Uterus (tissue), 4 donors: Measurements from ENCODE around the gene FOXO1. TPM values are rescaled to one million over a fixed set of nuclear protein-coding genes. Genes with fewer than 3 reads are reported as not detected.

Source experiments
- DNase-seq, 2 donors: peaks; one replicate each; pipeline ENCODE4 v3.0.0-alpha.2; 2019 to 2020
- H3K27ac ChIP-seq, 2 donors: fragments of 200-600 bp; sonication (generic); 1 replicate in 1 of 2; 2 replicates in 1 of 2; pipeline ENCODE4 v1.5.1; 2016 to 2018
- H3K27me3 ChIP-seq, 2 donors: fragments of 200-600 bp; sonication (generic); one replicate each; pipeline ENCODE4 v1.5.1; 2018 to 2019; ENCODE audit warnings: control low read depth in 1 of 2
- H3K36me3 ChIP-seq, 2 donors: fragments of 200-600 bp; sonication (generic); one replicate each; pipeline ENCODE4 v1.5.1; 2019; ENCODE audit warnings: control low read depth in 1 of 2
- H3K4me1 ChIP-seq, 2 donors: fragments of 200-600 bp; sonication (generic); one replicate each; pipeline ENCODE4 v1.5.1; 2018 to 2019; ENCODE audit warnings: control low read depth in 1 of 2
- H3K4me3 ChIP-seq, 2 donors: fragments of 200-600 bp; sonication (generic); 1 replicate in 1 of 2; 2 replicates in 1 of 2; pipeline ENCODE4 v1.5.1; 2018 to 2019; ENCODE audit warnings: mild to moderate bottlenecking in 1 of 2
- H3K9me3 ChIP-seq, 2 donors: fragments of 200-600 bp; sonication (generic); one replicate each; pipeline ENCODE4 v1.5.1; 2019; ENCODE audit warnings: control low read depth in 1 of 2
- POLR2A ChIP-seq, 2 donors: fragments of 450-650 bp; IDR thresholded peaks; one replicate each; pipeline ENCODE4 v1.6.1; 2016; ENCODE audit warnings: antibody characterized with exemption in 2 of 2, mild to moderate bottlenecking in 1 of 2, moderate library complexity in 1 of 2
- intact Hi-C: fragments of 100-400 bp; cut with DNase I; formaldehyde crosslinking; loops from one replicate; pipeline ENCODE4 v1.15.1; 2023; ENCODE audit warnings: low total_unique reads
- total RNA-seq, 4 donors: library from RNA; depleted of rRNA in 3 of 4; stranded (reverse); fragments of >200 nt in 3 of 4; gene quantifications; one replicate each; pipeline versions ENCODE4 v1.1.0 to v1.2.4, GENCODE V29; 2014 to 2023
- TF ChIP-seq, protein P1 (sequence below), 4 experiments: fragments of 200-600 bp in 2 of 4; fragments of 450-650 bp in 2 of 4; sonication (generic) in 2 of 4; IDR thresholded peaks; one replicate each; pipeline ENCODE4 v1.5.1; 2016 to 2019; ENCODE audit warnings: antibody characterized with exemption in 4 of 4, mild to moderate bottlenecking in 2 of 4, moderate library complexity in 1 of 4
- donor health status: DM: yes; HTN: yes; CAD: no.

FOXO1 gene
- total RNA-seq, 4 donors from 2014 or later, result 46.8 to 130 (median 60.9) TPM

DNA sequence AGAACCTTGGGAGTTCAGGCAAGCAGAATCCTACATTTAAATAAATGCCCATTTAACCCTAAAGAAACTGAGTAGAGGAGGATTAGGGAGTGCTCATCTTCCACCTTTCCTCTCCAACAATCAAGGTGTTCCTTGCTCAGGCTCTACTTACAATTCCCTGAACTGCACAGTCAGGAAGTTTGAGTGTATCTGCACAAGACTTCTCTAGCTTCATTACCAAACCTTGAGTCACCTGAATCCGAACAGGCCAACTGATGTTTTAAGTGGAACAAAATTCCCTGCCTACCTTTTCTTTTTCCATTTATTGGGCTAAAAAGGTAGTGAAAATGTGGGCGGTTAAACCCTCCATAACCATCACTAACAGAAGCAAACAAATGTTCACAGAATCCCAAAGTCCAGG lies 78.3 kb downstream of the FOXO1 start:
- intact Hi-C loops, result no loop called here
- Histone ChIP-seq H3K9me3 (no peaks in the 10 kb centered on the region), H3K27ac (peak overlapping the region; percentile 43 to 63), H3K36me3 (no peaks in the 10 kb centered on the region), H3K4me3 (no peak overlapping the region), H3K27me3 (no peaks in the 10 kb centered on the region), H3K4me1 (peaks cover 0 to 8% of the 10 kb centered on the region in 2 donors)
- DNase-seq, result no peak
- TF ChIP-seq POLR2A (IDR thresholded peaks at IDR 0.05), result no peak
- TF ChIP-seq, protein P1, sequence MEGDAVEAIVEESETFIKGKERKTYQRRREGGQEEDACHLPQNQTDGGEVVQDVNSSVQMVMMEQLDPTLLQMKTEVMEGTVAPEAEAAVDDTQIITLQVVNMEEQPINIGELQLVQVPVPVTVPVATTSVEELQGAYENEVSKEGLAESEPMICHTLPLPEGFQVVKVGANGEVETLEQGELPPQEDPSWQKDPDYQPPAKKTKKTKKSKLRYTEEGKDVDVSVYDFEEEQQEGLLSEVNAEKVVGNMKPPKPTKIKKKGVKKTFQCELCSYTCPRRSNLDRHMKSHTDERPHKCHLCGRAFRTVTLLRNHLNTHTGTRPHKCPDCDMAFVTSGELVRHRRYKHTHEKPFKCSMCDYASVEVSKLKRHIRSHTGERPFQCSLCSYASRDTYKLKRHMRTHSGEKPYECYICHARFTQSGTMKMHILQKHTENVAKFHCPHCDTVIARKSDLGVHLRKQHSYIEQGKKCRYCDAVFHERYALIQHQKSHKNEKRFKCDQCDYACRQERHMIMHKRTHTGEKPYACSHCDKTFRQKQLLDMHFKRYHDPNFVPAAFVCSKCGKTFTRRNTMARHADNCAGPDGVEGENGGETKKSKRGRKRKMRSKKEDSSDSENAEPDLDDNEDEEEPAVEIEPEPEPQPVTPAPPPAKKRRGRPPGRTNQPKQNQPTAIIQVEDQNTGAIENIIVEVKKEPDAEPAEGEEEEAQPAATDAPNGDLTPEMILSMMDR (IDR thresholded peaks at IDR 0.05), result no peak

DNA sequence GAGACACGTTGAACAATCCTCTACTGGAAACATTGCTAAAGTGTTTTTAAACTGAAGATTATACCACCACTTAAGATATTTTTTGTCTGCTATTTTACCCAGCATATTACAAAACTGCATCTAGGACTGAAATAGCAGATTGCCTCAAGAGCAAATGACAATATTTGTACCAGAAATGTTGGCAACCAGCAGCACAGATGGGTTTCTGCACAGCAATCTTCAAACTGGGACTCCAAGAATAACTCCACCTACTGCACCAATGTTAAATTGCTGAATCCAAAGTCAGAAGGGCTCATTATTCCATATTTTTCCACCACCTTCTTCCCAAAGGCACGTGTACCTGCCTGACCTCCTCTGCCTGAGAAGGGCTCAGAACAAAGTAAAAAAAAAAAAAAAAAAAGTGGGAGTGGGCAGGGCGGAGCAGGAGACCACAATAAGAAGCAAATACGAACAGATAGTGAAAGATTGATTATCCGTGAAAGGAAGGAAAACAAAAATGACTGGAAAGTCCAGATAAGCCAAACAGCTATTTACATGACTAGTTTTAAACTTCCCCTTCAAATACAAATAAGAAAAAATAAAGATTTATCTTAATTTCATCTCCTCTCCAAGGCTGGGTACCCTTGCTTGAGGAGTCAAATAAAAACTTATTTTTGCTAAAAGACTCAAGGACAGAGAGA lies 79.4 kb downstream of the FOXO1 start:
- Histone ChIP-seq H3K4me1 (peaks cover 0 to 8% of the 10 kb centered on the region in 2 donors), H3K27me3 (no peaks in the 10 kb centered on the region), H3K27ac (peak overlapping the region in 1 of 2 donors; percentile 63), H3K9me3 (no peaks in the 10 kb centered on the region), H3K4me3 (no peak overlapping the region), H3K36me3 (no peaks in the 10 kb centered on the region)
- intact Hi-C loops, result no loop called here
- no peak for DNase-seq
- TF ChIP-seq, protein P1 (IDR thresholded peaks at IDR 0.05), result no peak
- no peak for TF ChIP-seq POLR2A (IDR thresholded peaks at IDR 0.05)

DNA sequence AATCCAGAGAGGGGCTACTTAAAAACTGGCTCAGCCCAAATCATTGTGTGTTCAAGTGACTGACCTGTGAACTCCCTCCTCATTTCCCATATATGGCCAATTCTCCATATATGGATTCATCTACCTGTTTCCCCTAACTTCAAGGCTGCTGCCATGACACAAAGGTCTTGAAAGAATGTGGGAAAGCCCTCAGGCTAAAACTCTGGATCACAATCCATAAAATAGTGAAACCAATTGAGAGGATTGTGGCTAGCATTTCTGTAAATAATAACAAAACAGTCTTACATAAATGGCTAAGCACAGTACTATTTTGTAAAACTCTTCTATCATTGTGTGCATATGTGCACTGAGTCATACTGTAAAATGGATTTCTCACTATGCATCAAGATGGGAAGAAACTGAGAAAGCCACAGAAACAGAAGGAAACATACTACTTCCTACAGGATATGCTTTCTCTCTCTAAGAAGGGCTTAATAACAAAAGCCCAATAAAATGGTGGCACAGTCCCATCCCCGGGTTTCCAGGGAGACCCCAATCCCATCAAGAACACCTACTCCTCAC lies 80.5 kb downstream of the FOXO1 start:
- Histone ChIP-seq H3K4me3 (no peak overlapping the region), H3K36me3 (no peaks in the 10 kb centered on the region), H3K9me3 (no peaks in the 10 kb centered on the region), H3K27me3 (no peaks in the 10 kb centered on the region), H3K27ac (peak overlapping the region in 1 of 2 donors; percentile 63), H3K4me1 (peaks cover 0 to 8% of the 10 kb centered on the region in 2 donors)
- no peak for DNase-seq
- TF ChIP-seq, protein P1 (IDR thresholded peaks at IDR 0.05), result no peak
- no peak for TF ChIP-seq POLR2A (IDR thresholded peaks at IDR 0.05)
- intact Hi-C loops, result no loop called here

DNA sequence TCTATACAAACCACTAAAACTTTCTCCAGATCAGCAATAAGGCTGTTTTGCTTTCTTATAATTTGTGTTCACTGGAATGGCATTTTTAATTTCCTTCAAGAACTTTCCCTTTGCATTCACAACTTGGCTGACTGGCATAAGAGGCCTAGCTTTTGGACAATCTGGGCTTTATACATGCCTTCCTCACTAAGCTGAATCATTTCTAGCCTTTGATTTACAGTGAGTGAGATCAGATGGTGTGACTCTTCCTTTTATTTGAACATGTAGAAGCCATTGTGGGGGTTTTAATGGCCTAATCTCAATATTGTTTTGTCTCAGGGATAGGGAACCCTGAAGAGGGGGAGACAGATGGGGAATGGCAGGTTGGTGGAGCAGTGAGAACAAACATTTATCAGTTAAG lies 82.7 kb downstream of the FOXO1 start:
- intact Hi-C loops, result no loop called here
- DNase-seq, result no peak
- H3K27ac ChIP-seq, result no peak overlapping the region
- no peaks in the 10 kb centered on the region for H3K27me3 ChIP-seq
- no peaks in the 10 kb centered on the region for H3K36me3 ChIP-seq
- TF ChIP-seq POLR2A (IDR thresholded peaks at IDR 0.05), result no peak
- TF ChIP-seq, protein P1 (IDR thresholded peaks at IDR 0.05), result no peak
- H3K4me1 ChIP-seq, result peaks cover 0 to 14% of the 10 kb centered on the region in 2 donors
- no peak overlapping the region for H3K4me3 ChIP-seq
- H3K9me3 ChIP-seq, result no peaks in the 10 kb centered on the region

DNA sequence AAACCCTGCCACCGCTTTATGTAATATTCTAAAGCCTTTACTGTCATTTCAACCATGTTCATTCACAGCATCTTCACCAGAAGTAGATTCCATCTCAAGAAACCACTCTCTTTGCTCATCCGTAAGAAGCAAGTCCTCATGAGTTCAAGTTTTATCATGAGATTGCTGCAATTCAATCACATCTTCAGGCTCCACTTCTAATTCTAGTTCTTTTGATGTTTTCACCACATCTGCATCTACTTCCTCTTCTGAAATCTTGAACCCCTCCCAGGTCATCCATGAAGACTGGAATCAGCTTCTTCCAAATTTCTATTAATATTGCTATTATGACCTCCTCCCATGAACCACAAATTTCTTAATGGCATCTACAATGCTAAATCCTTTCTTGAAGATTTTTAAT lies 83.9 kb downstream of the FOXO1 start:
- no peaks in the 10 kb centered on the region for H3K36me3 ChIP-seq
- intact Hi-C loops, result no loop called here
- no peak overlapping the region for H3K27ac ChIP-seq
- H3K27me3 ChIP-seq, result no peaks in the 10 kb centered on the region
- no peak for TF ChIP-seq POLR2A (IDR thresholded peaks at IDR 0.05)
- TF ChIP-seq, protein P1 (IDR thresholded peaks at IDR 0.05), result no peak
- no peak overlapping the region for H3K4me3 ChIP-seq
- no peaks in the 10 kb centered on the region for H3K9me3 ChIP-seq
- peaks cover 0 to 11% of the 10 kb centered on the region in 2 donors for H3K4me1 ChIP-seq
- no peak for DNase-seq
